ENCODE data around the gene FAM120A. TPM values are rescaled to one million over a fixed set of nuclear protein-coding genes. Genes with fewer than 3 reads are reported as not detected.

FAM120A gene
- total RNA-seq, 6 experiments from 2014 or later: 61.9 to 92.1 (median 76.0) TPM

- WGBS (ENCODE audit: insufficient coverage, low coverage, low lambda C conversion rate, missing lambda C conversion rate): 93% methylated on average over 3 of the region's 8 CpGs
- Histone ChIP-seq H3K4me1 (no peaks in the 10 kb centered on the region), H3K27me3 (no peaks in the 10 kb centered on the region), H3K9me3 (no peaks in the 10 kb centered on the region), H3K36me3 (no peaks in the 10 kb centered on the region), H3K27ac (no peak overlapping the region), H3K4me3 (no peak overlapping the region)
- ATAC-seq: no peak
- intact Hi-C loops (cut with DNase I): no loop called here
- peak in 1 of 3 donors; percentile 24 for DNase-seq
- no peak for TF ChIP-seq POLR2A (IDR thresholded peaks at IDR 0.05)
- TF ChIP-seq CTCF (IDR thresholded peaks at IDR 0.05): no peak
Measured at GRCh38 chr9:93592008-93592642, 140.6 kb downstream of the FAM120A start.

GRCh38 chr9:93592643-93593021 lies 141.1 kb downstream of the FAM120A start:
- no peaks in the 10 kb centered on the region for H3K27me3 ChIP-seq
- peak in 1 of 3 donors; percentile 37 for DNase-seq
- H3K9me3 ChIP-seq: no peaks in the 10 kb centered on the region
- no CpG with 5 or more reads among the region's 2 CpGs for WGBS (ENCODE audit: insufficient coverage, low coverage, low lambda C conversion rate, missing lambda C conversion rate)
- H3K4me1 ChIP-seq: no peaks in the 10 kb centered on the region
- intact Hi-C loops (cut with DNase I): no loop called here
- H3K36me3 ChIP-seq: no peaks in the 10 kb centered on the region
- no peak overlapping the region for H3K27ac ChIP-seq
- H3K4me3 ChIP-seq: no peak overlapping the region
- TF ChIP-seq POLR2A (IDR thresholded peaks at IDR 0.05) (no peak), CTCF (IDR thresholded peaks at IDR 0.05) (no peak)
- peak in 3 of 4 donors; percentile 17 to 36 (median 20) for ATAC-seq

GRCh38 chr9:93593144-93593658 lies 141.7 kb downstream of the FAM120A start:
- Histone ChIP-seq H3K27ac (no peak overlapping the region), H3K27me3 (no peaks in the 10 kb centered on the region), H3K4me1 (no peaks in the 10 kb centered on the region), H3K9me3 (no peaks in the 10 kb centered on the region), H3K36me3 (no peaks in the 10 kb centered on the region), H3K4me3 (no peak overlapping the region)
- intact Hi-C loops (cut with DNase I): no loop called here
- no peak for TF ChIP-seq CTCF (IDR thresholded peaks at IDR 0.05)
- no peak for TF ChIP-seq POLR2A (IDR thresholded peaks at IDR 0.05)
- 100% methylated on average over 2 of the region's 2 CpGs for WGBS (ENCODE audit: insufficient coverage, low coverage, low lambda C conversion rate, missing lambda C conversion rate)
- no peak for ATAC-seq
- no peak for DNase-seq

- Histone ChIP-seq H3K27ac (no peak overlapping the region), H3K9me3 (no peaks in the 10 kb centered on the region), H3K27me3 (no peaks in the 10 kb centered on the region), H3K4me3 (no peak overlapping the region), H3K36me3 (no peaks in the 10 kb centered on the region), H3K4me1 (no peaks in the 10 kb centered on the region)
- WGBS (ENCODE audit: insufficient coverage, low coverage, low lambda C conversion rate, missing lambda C conversion rate): 83% methylated on average over 2 of the region's 9 CpGs
- intact Hi-C loops (cut with DNase I): no loop called here
- ATAC-seq: peak in 1 of 4 donors; percentile 18
- DNase-seq: peak in 1 of 3 donors; percentile 37
- TF ChIP-seq CTCF (IDR thresholded peaks at IDR 0.05) (no peak), POLR2A (IDR thresholded peaks at IDR 0.05) (no peak)
Measured at GRCh38 chr9:93594041-93594756, 142.7 kb downstream of the FAM120A start.
